Esophagus muscularis mucosa (tissue), 4 donors: ENCODE data around the gene MMD. TPM values are rescaled to one million over a fixed set of nuclear protein-coding genes. Genes with fewer than 3 reads are reported as not detected.
"Not testable (repeated sequence)": the region's sequence is repeated elsewhere in the genome, so short reads cannot be mapped to it uniquely, and the experiment has no call there.

Experiments used
- DNase-seq: peaks from one replicate; pipeline ENCODE4 v3.0.0-alpha.2; 2017; ENCODE audit errors: extremely low spot score
- H3K27ac ChIP-seq, 4 donors: fragments of 200-600 bp; sonication (generic); replicated peaks in 1 of 4; 1 replicate in 3 of 4; 2 replicates in 1 of 4; pipeline ENCODE4 v1.5.1; 2016 to 2019; ENCODE audit warnings: mild to moderate bottlenecking in 1 of 4
- H3K27me3 ChIP-seq, 4 donors: fragments of 200-600 bp; sonication (generic); one replicate each; pipeline versions ENCODE4 v1.5.1 to v1.6.0; 2016 to 2019
- H3K36me3 ChIP-seq, 4 donors: fragments of 200-600 bp; sonication (generic); one replicate each; pipeline ENCODE4 v1.5.1; 2016 to 2019
- H3K4me1 ChIP-seq, 4 donors: fragments of 200-600 bp; sonication (generic); one replicate each; pipeline ENCODE4 v1.5.1; 2016 to 2019
- H3K4me3 ChIP-seq, 4 donors: fragments of 200-600 bp; sonication (generic); 1 replicate in 2 of 4; 2 replicates in 2 of 4; pipeline ENCODE4 v1.5.1; 2016 to 2019; ENCODE audit warnings: mild to moderate bottlenecking in 4 of 4, moderate library complexity in 1 of 4
- H3K9me3 ChIP-seq, 4 donors: fragments of 200-600 bp; sonication (generic); 1 replicate in 3 of 4; 2 replicates in 1 of 4; pipeline ENCODE4 v1.5.1; 2016 to 2019
- EP300 ChIP-seq: sonication (generic); formaldehyde crosslinking; IDR thresholded peaks from one replicate; pipeline ENCODE4 v1.6.1; 2017; ENCODE audit warnings: antibody characterized with exemption
- POLR2A ChIP-seq: fragments of 450-650 bp; IDR thresholded peaks from one replicate; pipeline ENCODE4 v1.6.1; 2017; ENCODE audit warnings: antibody characterized with exemption, moderate library complexity, mild to moderate bottlenecking, low read depth
- POLR2AphosphoS5 ChIP-seq, 2 donors: sonication (generic); formaldehyde crosslinking; IDR thresholded peaks; one replicate each; pipeline ENCODE4 v1.6.1; 2017; ENCODE audit warnings: antibody characterized with exemption in 2 of 2
- WGBS: methylation state at CpG from one replicate; pipeline ENCODE4 v1.1.5; 2018; 5-methylcytosine and 5-hydroxymethylcytosine counted together
- intact Hi-C: fragments of 100-400 bp; cut with DNase I; formaldehyde crosslinking; loops from one replicate; pipeline ENCODE4 v1.15.1; 2023
- total RNA-seq, 4 donors: library from RNA; depleted of rRNA; stranded (reverse); fragments of >200 nt; gene quantifications; one replicate each; pipeline versions ENCODE4 v1.1.0 to v1.2.1, GENCODE V29; 2016
- TF ChIP-seq, protein P1 (sequence below), 3 experiments: fragments of 200-600 bp in 2 of 3; fragments of 450-650 bp in 1 of 3; sonication (generic) in 2 of 3; IDR thresholded peaks; one replicate each; pipeline ENCODE4 v1.5.1; 2017 to 2019; ENCODE audit warnings: antibody characterized with exemption in 3 of 3, mild to moderate bottlenecking in 2 of 3, moderate library complexity in 1 of 3

The MMD gene
- total RNA-seq, 4 donors from 2014 or later: 28.5 to 43.9 (median 32.4) TPM

DNA sequence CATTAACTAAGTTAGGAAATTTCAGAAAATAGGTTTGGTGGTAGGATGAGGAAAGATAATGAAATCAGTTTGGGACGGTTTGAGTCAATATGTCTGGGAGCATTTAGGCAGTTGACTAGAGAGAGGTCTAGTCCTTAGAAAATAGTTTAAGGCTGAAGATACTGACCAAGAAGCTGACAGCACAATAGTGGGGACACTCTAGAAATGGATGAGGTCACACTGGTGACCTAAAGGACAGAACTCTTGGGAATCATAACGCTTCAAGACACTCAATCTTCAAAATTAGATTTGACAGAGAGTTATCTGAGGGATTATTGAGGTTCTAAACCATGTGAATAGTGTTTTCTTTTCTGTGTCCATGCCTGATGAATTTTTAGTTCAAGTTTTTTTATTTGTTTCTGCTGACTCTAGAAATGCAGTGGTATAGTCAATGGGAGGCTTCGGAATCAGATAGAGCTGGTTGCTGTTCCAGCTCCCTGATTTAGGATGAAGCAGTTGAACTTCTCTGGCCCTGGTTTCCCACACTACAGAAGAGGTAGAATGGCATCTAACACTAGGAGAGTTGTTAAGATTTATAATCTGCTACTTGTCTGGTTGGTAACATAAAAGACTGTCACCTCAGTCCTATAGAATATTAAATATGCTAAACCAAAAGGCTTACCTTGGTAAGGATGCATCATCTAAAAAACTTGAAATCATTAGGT, 29.7 kb downstream of the MMD start:
- Histone ChIP-seq H3K27ac (no peak overlapping the region), H3K4me3 (no peak overlapping the region), H3K27me3 (no peaks in the 10 kb centered on the region), H3K9me3 (no peaks in the 10 kb centered on the region), H3K36me3 (peaks cover 8 to 37% (median 23%) of the 10 kb centered on the region in 4 donors), H3K4me1 (peaks cover 0 to 13% (median 7%) of the 10 kb centered on the region in 4 donors)
- intact Hi-C loops: no loop called here
- WGBS: 93% methylated on average over 3 of the region's 3 CpGs
- DNase-seq: no peak
- TF ChIP-seq POLR2AphosphoS5 (IDR thresholded peaks at IDR 0.05) (no peak), POLR2A (no peak), EP300 (no peak)
- TF ChIP-seq, protein P1, sequence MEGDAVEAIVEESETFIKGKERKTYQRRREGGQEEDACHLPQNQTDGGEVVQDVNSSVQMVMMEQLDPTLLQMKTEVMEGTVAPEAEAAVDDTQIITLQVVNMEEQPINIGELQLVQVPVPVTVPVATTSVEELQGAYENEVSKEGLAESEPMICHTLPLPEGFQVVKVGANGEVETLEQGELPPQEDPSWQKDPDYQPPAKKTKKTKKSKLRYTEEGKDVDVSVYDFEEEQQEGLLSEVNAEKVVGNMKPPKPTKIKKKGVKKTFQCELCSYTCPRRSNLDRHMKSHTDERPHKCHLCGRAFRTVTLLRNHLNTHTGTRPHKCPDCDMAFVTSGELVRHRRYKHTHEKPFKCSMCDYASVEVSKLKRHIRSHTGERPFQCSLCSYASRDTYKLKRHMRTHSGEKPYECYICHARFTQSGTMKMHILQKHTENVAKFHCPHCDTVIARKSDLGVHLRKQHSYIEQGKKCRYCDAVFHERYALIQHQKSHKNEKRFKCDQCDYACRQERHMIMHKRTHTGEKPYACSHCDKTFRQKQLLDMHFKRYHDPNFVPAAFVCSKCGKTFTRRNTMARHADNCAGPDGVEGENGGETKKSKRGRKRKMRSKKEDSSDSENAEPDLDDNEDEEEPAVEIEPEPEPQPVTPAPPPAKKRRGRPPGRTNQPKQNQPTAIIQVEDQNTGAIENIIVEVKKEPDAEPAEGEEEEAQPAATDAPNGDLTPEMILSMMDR (IDR thresholded peaks at IDR 0.05): no peak

DNA sequence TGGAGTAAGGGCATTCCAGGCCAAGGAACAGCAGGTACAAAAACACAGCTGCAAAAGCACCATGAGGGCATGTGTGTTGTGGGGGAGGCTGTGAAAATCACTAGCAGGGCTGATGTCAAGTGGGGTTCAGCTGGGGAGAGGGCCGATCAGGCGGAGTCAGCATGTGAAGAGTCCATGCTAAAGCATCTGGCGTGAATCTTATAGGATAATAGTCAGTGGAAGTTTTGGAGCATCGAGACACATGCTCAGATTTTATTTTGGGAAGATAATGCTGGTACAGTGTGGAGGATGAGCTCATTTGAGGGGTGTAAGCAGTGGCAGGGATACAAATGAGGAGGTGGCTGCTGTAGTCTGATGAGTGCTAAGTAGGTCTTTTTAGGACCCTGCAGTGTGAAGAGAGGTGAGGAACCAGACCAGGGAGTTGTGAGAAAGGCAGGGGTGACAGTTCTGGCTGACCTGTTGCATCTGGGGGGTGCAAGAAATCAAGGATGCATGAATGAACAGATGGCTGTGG, 30.3 kb downstream of the MMD start:
- intact Hi-C loops: no loop called here
- H3K27ac ChIP-seq: no peak overlapping the region

DNA sequence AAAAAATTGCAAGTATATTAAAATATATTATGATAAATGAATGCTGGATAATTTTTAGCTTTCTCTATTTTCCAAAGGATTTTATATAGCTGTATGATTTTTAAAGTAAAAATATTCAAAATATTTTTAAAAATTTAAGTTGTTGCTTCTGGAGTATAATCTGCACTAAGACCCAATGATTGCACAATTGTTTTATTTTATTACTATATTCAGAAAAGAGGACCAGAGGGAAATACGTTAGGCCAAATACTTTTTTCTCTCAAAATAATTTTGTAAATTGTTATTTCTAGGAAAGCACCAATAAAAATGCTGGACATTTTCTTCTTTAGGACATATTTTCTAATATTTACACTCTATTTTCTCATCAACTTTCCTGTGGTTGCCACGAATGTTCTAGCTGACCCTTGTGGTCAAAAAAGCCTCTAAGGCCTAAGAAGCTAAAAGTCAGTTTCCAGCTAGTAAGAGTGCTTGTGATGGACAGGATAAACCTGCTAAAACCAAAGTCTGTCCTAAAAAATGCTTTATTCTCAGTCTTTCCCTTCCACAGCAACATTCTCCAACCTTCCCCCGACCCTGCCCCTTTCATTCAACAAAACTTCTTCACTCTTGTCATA, 31.2 kb downstream of the MMD start:
- Histone ChIP-seq H3K4me1 (peaks cover 0 to 13% (median 7%) of the 10 kb centered on the region in 4 donors), H3K27me3 (no peaks in the 10 kb centered on the region), H3K27ac (no peak overlapping the region), H3K36me3 (peaks cover 4 to 32% (median 18%) of the 10 kb centered on the region in 4 donors), H3K9me3 (no peaks in the 10 kb centered on the region), H3K4me3 (no peak overlapping the region)
- WGBS: 75% methylated on average over 3 of the region's 3 CpGs
- intact Hi-C loops: no loop called here
- no peak for DNase-seq
- TF ChIP-seq, protein P1 (IDR thresholded peaks at IDR 0.05): no peak
- TF ChIP-seq POLR2AphosphoS5 (IDR thresholded peaks at IDR 0.05): no peak
- TF ChIP-seq EP300: no peak
- no peak for TF ChIP-seq POLR2A

More for the DNA sequence above, 30.3 kb downstream of the MMD start:
- DNase-seq: no peak
- Histone ChIP-seq H3K9me3 (no peaks in the 10 kb centered on the region), H3K4me1 (peaks cover 0 to 13% (median 7%) of the 10 kb centered on the region in 4 donors), H3K4me3 (no peak overlapping the region), H3K36me3 (peaks cover 4 to 32% (median 20%) of the 10 kb centered on the region in 4 donors), H3K27me3 (no peaks in the 10 kb centered on the region)
- TF ChIP-seq POLR2A: no peak
- no peak for TF ChIP-seq POLR2AphosphoS5 (IDR thresholded peaks at IDR 0.05)
- TF ChIP-seq, protein P1 (IDR thresholded peaks at IDR 0.05): no peak
- no peak for TF ChIP-seq EP300
- WGBS: 87% methylated on average over 4 of the region's 4 CpGs

DNA sequence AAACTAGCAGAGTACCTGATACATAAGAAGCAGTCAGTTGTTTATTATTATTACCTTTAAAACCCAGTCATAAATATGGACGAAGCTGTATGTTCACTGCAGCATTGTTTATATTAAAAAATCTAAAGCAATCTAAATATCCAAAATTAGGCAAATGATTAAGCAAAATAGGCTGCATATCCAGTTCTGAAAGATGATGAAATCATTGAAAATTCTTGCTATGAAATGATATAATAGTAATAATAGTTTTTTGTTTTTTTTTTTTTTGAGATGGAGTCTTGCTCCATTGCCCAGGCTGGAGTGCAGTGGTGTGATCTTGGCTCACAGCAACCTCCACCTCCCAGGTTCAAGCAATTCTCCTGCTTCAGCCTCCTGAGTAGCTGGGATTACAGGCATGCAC, 31.9 kb downstream of the MMD start:
- H3K27ac ChIP-seq, DNase-seq, intact Hi-C loops, H3K9me3 ChIP-seq, H3K27me3 ChIP-seq, H3K4me1 ChIP-seq, H3K4me3 ChIP-seq: not testable (repeated sequence)
- 88% methylated on average over 1 of the region's 1 CpG for WGBS
- peaks cover 4 to 30% (median 16%) of the 10 kb centered on the region in 4 donors for H3K36me3 ChIP-seq

DNA sequence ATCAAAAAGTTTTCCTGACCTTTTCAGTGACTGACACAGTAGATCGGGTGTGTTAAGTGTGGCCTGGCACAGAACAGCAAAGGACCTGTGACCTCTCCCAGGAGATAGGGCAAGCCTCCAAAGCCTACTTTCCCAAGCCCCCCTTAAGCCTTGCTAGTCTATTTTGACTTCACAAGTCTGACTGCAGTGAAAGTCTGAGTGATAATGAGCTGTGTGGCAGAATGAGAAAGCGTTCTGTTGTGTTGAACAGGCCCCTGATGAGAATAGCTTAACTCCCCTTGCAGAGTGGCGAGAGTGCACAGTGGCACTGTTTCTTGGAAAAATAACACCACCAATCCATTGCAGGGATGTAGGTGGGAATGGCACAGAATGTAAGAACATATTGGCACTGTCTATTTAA, 32.8 kb downstream of the MMD start:
- H3K36me3 ChIP-seq: peaks cover 4 to 22% (median 11%) of the 10 kb centered on the region in 4 donors
- peaks cover 0 to 7% (median 3%) of the 10 kb centered on the region in 4 donors for H3K4me1 ChIP-seq
- intact Hi-C loops: no loop called here
- H3K9me3 ChIP-seq: no peaks in the 10 kb centered on the region
- H3K4me3 ChIP-seq: no peak overlapping the region
- DNase-seq: no peak
- TF ChIP-seq EP300 (no peak), POLR2A (no peak), POLR2AphosphoS5 (IDR thresholded peaks at IDR 0.05) (no peak)
- TF ChIP-seq, protein P1 (IDR thresholded peaks at IDR 0.05): no peak
- H3K27ac ChIP-seq: no peak overlapping the region
- WGBS: 91% methylated on average over 3 of the region's 3 CpGs
- no peaks in the 10 kb centered on the region for H3K27me3 ChIP-seq
